Calu3 (cell line): ENCODE measurements around the gene NUDT6. TPM values are rescaled to one million over a fixed set of nuclear protein-coding genes. Genes with fewer than 3 reads are reported as not detected.

Source experiments
- BruUV-seq: library from RNA; stranded (reverse); fragments of 400-500 nt; replicated peaks from 2 replicates; lab custom pipeline; 2021; lab: Mats Ljungman, UMichigan
- CTCF ChIA-PET: fragments of 300-600 bp; sonication (Branson Sonifier 250); formaldehyde crosslinking; loops from one replicate; lab custom pipeline; 2022; ENCODE audit warnings: antibody characterized with exemption; lab: Charles Lee
- DNase-seq: peaks from one replicate; pipeline ENCODE4 v3.0.0; 2022
- H3K27ac Mint-ChIP-seq: one replicate; pipeline ENCODE4 v1.8.0; 2022; ENCODE audit warnings: mixed read lengths; ENCODE audit not compliant: unreplicated experiment
- H3K27me3 Mint-ChIP-seq: one replicate; pipeline ENCODE4 v1.8.0; 2022; ENCODE audit warnings: mixed read lengths; ENCODE audit not compliant: unreplicated experiment
- H3K36me3 Mint-ChIP-seq: one replicate; pipeline ENCODE4 v1.8.0; 2022; ENCODE audit warnings: mild to moderate bottlenecking, moderate library complexity, mixed read lengths; ENCODE audit not compliant: insufficient read depth, unreplicated experiment
- H3K4me1 Mint-ChIP-seq: one replicate; pipeline ENCODE4 v1.8.0; 2022; ENCODE audit warnings: mild to moderate bottlenecking, low read depth, mixed read lengths; ENCODE audit not compliant: unreplicated experiment
- H3K4me3 Mint-ChIP-seq: one replicate; pipeline ENCODE4 v1.8.0; 2022; ENCODE audit warnings: mild to moderate bottlenecking, low read depth, moderate library complexity, mixed read lengths; ENCODE audit not compliant: unreplicated experiment
- H3K9me3 Mint-ChIP-seq: one replicate; pipeline ENCODE4 v1.8.0; 2022; ENCODE audit warnings: low read depth, mixed read lengths; ENCODE audit not compliant: unreplicated experiment
- CTCF ChIP-seq: fragments of 200-600 bp; IDR thresholded peaks from one replicate; pipeline ENCODE4 v1.8.0; 2022; ENCODE audit warnings: antibody characterized with exemption; ENCODE audit not compliant: unreplicated experiment
- intact Hi-C: fragments of 100-400 bp; cut with micrococcal nuclease; formaldehyde crosslinking; loops from one replicate; pipeline ENCODE4 v1.10.0; 2022; ENCODE audit not compliant: unreplicated experiment
- total RNA-seq: library from RNA; stranded (reverse); gene quantifications from 2 replicates; pipeline ENCODE4 v1.2.3, GENCODE V29; 2022

Gene NUDT6
- total RNA-seq, 1 experiment from 2014 or later: 5.4 TPM

GRCh38 chr4:122922877-122923511 is 597 bp upstream of the NUDT6 start:
- BruUV-seq: no TSS peak
- Mint-ChIP-seq H3K27ac (no peak overlapping the region), H3K9me3 (no peaks in the 10 kb centered on the region), H3K27me3 (no peaks in the 10 kb centered on the region), H3K4me1 (peaks cover 8% of the 10 kb centered on the region), H3K36me3 (peaks cover 20% of the 10 kb centered on the region), H3K4me3 (no peak overlapping the region)
- DNase-seq: peak; percentile 75
- TF ChIP-seq CTCF: no peak
- CTCF ChIA-PET: interaction anchor here (0.5 to 1.3 kb wide), 2 partner anchors 206 to 342 kb away, joined by 4 read pairs; no protein-coding TSS in a partner anchor
- intact Hi-C loops: no loop called here

- no peak for DNase-seq
- BruUV-seq: no TSS peak
- Mint-ChIP-seq H3K9me3 (no peaks in the 10 kb centered on the region), H3K4me1 (peaks cover 8% of the 10 kb centered on the region), H3K4me3 (no peak overlapping the region), H3K36me3 (peaks cover 20% of the 10 kb centered on the region), H3K27me3 (no peaks in the 10 kb centered on the region), H3K27ac (no peak overlapping the region)
- CTCF ChIA-PET: interaction anchor here (0.7 to 1.3 kb wide), 3 partner anchors 15 to 204 kb away, joined by 4 to 11 read pairs (median 5); no protein-coding TSS in a partner anchor
- TF ChIP-seq CTCF: no peak
- intact Hi-C loops: no loop called here
Observed at GRCh38 chr4:122921300-122921699, 1.1 kb downstream of the NUDT6 start.

GRCh38 chr4:122920473-122920872 is 1.9 kb downstream of the NUDT6 start:
- no peak for DNase-seq
- H3K4me1 Mint-ChIP-seq: peaks cover 8% of the 10 kb centered on the region
- CTCF ChIA-PET: no interaction called here
- peaks cover 20% of the 10 kb centered on the region for H3K36me3 Mint-ChIP-seq
- no peak for TF ChIP-seq CTCF
- BruUV-seq: no TSS peak
- H3K4me3 Mint-ChIP-seq: no peak overlapping the region
- no peak overlapping the region for H3K27ac Mint-ChIP-seq
- H3K27me3 Mint-ChIP-seq: no peaks in the 10 kb centered on the region
- intact Hi-C loops: no loop called here
- no peaks in the 10 kb centered on the region for H3K9me3 Mint-ChIP-seq

- no peak for TF ChIP-seq CTCF
- CTCF ChIA-PET: no interaction called here
- H3K36me3 Mint-ChIP-seq: peaks cover 11% of the 10 kb centered on the region
Observed at GRCh38 chr4:122917731-122918130, 4.7 kb downstream of the NUDT6 start.

More at GRCh38 chr4:122917731-122918130, 4.7 kb downstream of the NUDT6 start:
- peaks cover 8% of the 10 kb centered on the region for H3K4me1 Mint-ChIP-seq
- H3K9me3 Mint-ChIP-seq: no peaks in the 10 kb centered on the region
- H3K27me3 Mint-ChIP-seq: no peaks in the 10 kb centered on the region
- intact Hi-C loops: no loop called here
- BruUV-seq: no TSS peak
- H3K4me3 Mint-ChIP-seq: no peak overlapping the region
- H3K27ac Mint-ChIP-seq: no peak overlapping the region
- no peak for DNase-seq
